Endothelial cell of umbilical vein (primary cell): Measurements from ENCODE around the gene SELENON. TPM values are rescaled to one million over a fixed set of nuclear protein-coding genes. Genes with fewer than 3 reads are reported as not detected.

ENCODE experiments used
- BruUV-seq: library from RNA; stranded (reverse); fragments of 400-500 nt; replicated peaks from 2 replicates; lab custom pipeline; 2021; lab: Mats Ljungman, UMichigan
- CTCF ChIA-PET: fragments of 300-600, 350-600 bp; sonication (Branson Sonifier 250); formaldehyde crosslinking; loops from one replicate; lab custom pipeline; 2021; ENCODE audit warnings: antibody characterized with exemption, inconsistent platforms; lab: Charles Lee
- POLR2A ChIA-PET: fragments of 300-600, 350-600 bp; sonication (Branson Sonifier 250); formaldehyde crosslinking; loops from one replicate; lab custom pipeline; 2021; ENCODE audit warnings: antibody characterized with exemption, inconsistent platforms; lab: Charles Lee
- DNase-seq: peaks from one replicate; pipeline ENCODE4 v3.0.0-alpha.2; 2011; ENCODE audit warnings: low read depth, low spot score
- FAIRE-seq: peaks from 2 replicates; lab custom pipeline; 2011; peaks lifted over from hg19 to GRCh38; lab: Jason Lieb, UNC
- H2AFZ ChIP-seq: 2 replicates; pipeline ENCODE4 v1.6.0; 2012; ENCODE audit warnings: low read depth, low read length, control low read depth, inconsistent platforms
- H3K27ac ChIP-seq: 2 replicates; pipeline ENCODE4 v1.5.1; 2011; ENCODE audit warnings: low read depth, mild to moderate bottlenecking, control low read depth, low read length, moderate library complexity; ENCODE audit not compliant: insufficient read depth
- H3K27me3 ChIP-seq, 2 experiments: 2 replicates each; pipeline versions ENCODE4 v1.6.0 to v1.6.1; 2011; ENCODE audit warnings: low read length in 2 of 2, mixed read lengths in 1 of 2; ENCODE audit not compliant: control insufficient read depth in 2 of 2, insufficient read depth in 2 of 2
- H3K36me3 ChIP-seq, 2 experiments: 2 replicates in 1 of 2; 3 replicates in 1 of 2; pipeline ENCODE4 v1.5.1; 2011; ENCODE audit warnings: low read length in 2 of 2, mild to moderate bottlenecking in 1 of 2, moderate library complexity in 1 of 2; ENCODE audit not compliant: control insufficient read depth in 2 of 2, insufficient read depth in 2 of 2; ENCODE audit errors: extremely low read depth in 1 of 2
- H3K4me1 ChIP-seq: 3 replicates; pipeline ENCODE4 v1.5.1; 2011; ENCODE audit warnings: mild to moderate bottlenecking, low read length; ENCODE audit not compliant: control insufficient read depth, insufficient read depth; ENCODE audit errors: extremely low read depth
- H3K4me2 ChIP-seq: 2 replicates; pipeline ENCODE4 v1.6.1; 2011; ENCODE audit warnings: low read length, control low read depth, mixed read lengths; ENCODE audit not compliant: insufficient read depth
- H3K4me3 ChIP-seq, 3 experiments: fragments of 200-600 bp in 1 of 3; sonication (generic), shearing (Covaris generic) in 1 of 3; replicated peaks in 1 of 3; 2 replicates each; pipeline ENCODE4 v1.5.1; 2011 to 2016; ENCODE audit warnings: control low read depth in 3 of 3, low read length in 3 of 3, mild to moderate bottlenecking in 2 of 3, inconsistent platforms in 1 of 3, low read depth in 1 of 3, moderate library complexity in 1 of 3; ENCODE audit not compliant: insufficient read depth in 1 of 3
- H3K79me2 ChIP-seq: 2 replicates; pipeline ENCODE4 v1.6.0; 2012; ENCODE audit warnings: low read length, inconsistent platforms; ENCODE audit not compliant: control insufficient read depth, insufficient read depth
- H3K9ac ChIP-seq: replicated peaks from 2 replicates; pipeline ENCODE3; 2011; ENCODE audit warnings: low read length, control low read depth; ENCODE audit not compliant: insufficient read depth; ENCODE audit errors: extremely low read depth
- H3K9me1 ChIP-seq: replicated peaks from 3 replicates; pipeline ENCODE4 v1.6.0; 2011; ENCODE audit warnings: mild to moderate bottlenecking, low read length; ENCODE audit not compliant: control insufficient read depth, insufficient read depth; ENCODE audit errors: extremely low read depth
- H3K9me3 ChIP-seq: replicated peaks from 2 replicates; pipeline ENCODE4 v1.5.1; 2012; ENCODE audit warnings: low read length, inconsistent platforms; ENCODE audit not compliant: control insufficient read depth, insufficient read depth
- H4K20me1 ChIP-seq: replicated peaks from 2 replicates; pipeline ENCODE3; 2011; ENCODE audit warnings: mild to moderate bottlenecking, low read length; ENCODE audit not compliant: control insufficient read depth, insufficient read depth; ENCODE audit errors: extremely low read depth
- EZH2 ChIP-seq: IDR thresholded peaks from 2 replicates; pipeline ENCODE4 v1.6.1; 2012; ENCODE audit warnings: borderline replicate concordance, low read depth, mild to moderate bottlenecking, moderate library complexity, low read length, inconsistent platforms; ENCODE audit not compliant: severe bottlenecking
- FOS ChIP-seq: IDR thresholded peaks from 2 replicates; pipeline ENCODE4 v1.6.1; 2011; ENCODE audit warnings: mild to moderate bottlenecking, low read length, moderate library complexity, borderline replicate concordance; ENCODE audit not compliant: insufficient read depth
- GATA2 ChIP-seq: IDR thresholded peaks from 2 replicates; pipeline ENCODE4 v1.7.0; 2011; ENCODE audit warnings: low read depth, mild to moderate bottlenecking, moderate library complexity, mixed read lengths, low read length; ENCODE audit not compliant: insufficient read length, insufficient read depth
- JUN ChIP-seq: IDR thresholded peaks from 2 replicates; pipeline ENCODE4 v1.6.1; 2011; ENCODE audit warnings: borderline replicate concordance, low read depth; ENCODE audit not compliant: insufficient read length, insufficient read depth
- MYC ChIP-seq: IDR thresholded peaks from one replicate; pipeline ENCODE4 v1.6.1; 2011; ENCODE audit warnings: mild to moderate bottlenecking, low read depth, low read length
- POLR2A ChIP-seq: IDR thresholded peaks from 2 replicates; pipeline ENCODE4 v1.6.1; 2012; ENCODE audit warnings: low read depth, mild to moderate bottlenecking, control low read depth, low read length
- dilution Hi-C: fragments of 300-500 bp; cut with MboI; formaldehyde crosslinking; loops from one replicate; pipeline ENCODE4 v1.15.0; 2019; ENCODE audit warnings: low sequenced_read_pairs; ENCODE audit not compliant: extremely low pct_ligation_motif_present
- intact Hi-C: fragments of 100-400 bp; cut with micrococcal nuclease; formaldehyde crosslinking; loops from one replicate; pipeline ENCODE4 v1.10.0; 2022
- polyA plus RNA-seq, 4 experiments: library from polyadenylated mRNA; depleted of rRNA in 3 of 4; stranded (reverse) in 3 of 4; unstranded in 1 of 4; fragments of >200 nt; gene quantifications; 2 replicates each; pipeline versions ENCODE4 v1.2.1 to v1.2.3, GENCODE V29; 2011 to 2012; ENCODE audit warnings: missing spikeins in 1 of 4
- total RNA-seq: library from RNA; stranded (reverse); gene quantifications from 2 replicates; pipeline ENCODE4 v1.2.3, GENCODE V29; 2021
- TF ChIP-seq, protein P1 (sequence below), 2 donors: IDR thresholded peaks; 1 replicate in 1 of 2; 2 replicates in 1 of 2; pipeline ENCODE4 v1.5.1; 2011; ENCODE audit warnings: low read length in 2 of 2, mild to moderate bottlenecking in 2 of 2, moderate library complexity in 2 of 2, control low read depth in 1 of 2, inconsistent platforms in 1 of 2, low read depth in 1 of 2; ENCODE audit not compliant: insufficient read depth in 1 of 2; ENCODE audit errors: extremely low read depth in 1 of 2
- TF ChIP-seq, protein P2 (sequence below): IDR thresholded peaks from 2 replicates; pipeline ENCODE4 v1.6.1; 2011; ENCODE audit not compliant: insufficient read depth, insufficient read length

SELENON gene
- total and polyA plus RNA-seq, 2 donors (not counting 3 experiments of a cell fraction or from before 2014, with no cell fraction given) = 117 to 182 TPM

DNA sequence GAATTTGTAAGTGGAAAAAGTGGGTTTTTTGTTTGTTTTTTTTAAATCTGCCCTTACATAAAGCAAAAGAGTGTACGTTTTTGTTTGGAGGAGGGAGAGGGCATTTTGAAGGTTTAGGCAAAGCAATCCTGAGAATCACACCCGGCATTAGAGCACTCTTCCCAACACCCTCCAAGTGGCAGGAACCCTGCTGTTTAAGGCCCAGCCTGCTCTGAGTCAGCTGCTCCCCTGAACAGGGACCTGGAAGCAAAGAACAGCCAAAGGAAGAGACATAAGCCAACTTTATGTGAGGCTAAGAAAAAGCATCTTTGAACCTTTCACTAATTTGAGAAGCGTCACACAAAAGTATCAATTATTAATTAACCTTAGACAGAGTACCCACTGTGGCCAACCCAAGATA is 36.7 kb downstream of the SELENON start:
- DNase-seq = no peak
- no peak overlapping the region for H3K4me2 ChIP-seq
- CTCF ChIA-PET = interaction anchor here (0.6 to 1.5 kb wide), 12 partner anchors 9 to 162 kb away, joined by 3 to 8 read pairs (median 3); partner anchors contain the start of genes MTFR1L, PAFAH2 and PAQR7
- BruUV-seq = no TSS peak
- intact Hi-C loops = loop anchor here (1.0 kb wide), 1 partner anchor 162 kb away; the partner anchor contains the start of gene PAFAH2
- H3K36me3 ChIP-seq = peaks cover 7% of the 10 kb centered on the region in 2 experiments
- FAIRE-seq = no peak
- peaks cover 2% of the 10 kb centered on the region for H3K4me1 ChIP-seq
- TF ChIP-seq POLR2A = no peak
- TF ChIP-seq, protein P1, sequence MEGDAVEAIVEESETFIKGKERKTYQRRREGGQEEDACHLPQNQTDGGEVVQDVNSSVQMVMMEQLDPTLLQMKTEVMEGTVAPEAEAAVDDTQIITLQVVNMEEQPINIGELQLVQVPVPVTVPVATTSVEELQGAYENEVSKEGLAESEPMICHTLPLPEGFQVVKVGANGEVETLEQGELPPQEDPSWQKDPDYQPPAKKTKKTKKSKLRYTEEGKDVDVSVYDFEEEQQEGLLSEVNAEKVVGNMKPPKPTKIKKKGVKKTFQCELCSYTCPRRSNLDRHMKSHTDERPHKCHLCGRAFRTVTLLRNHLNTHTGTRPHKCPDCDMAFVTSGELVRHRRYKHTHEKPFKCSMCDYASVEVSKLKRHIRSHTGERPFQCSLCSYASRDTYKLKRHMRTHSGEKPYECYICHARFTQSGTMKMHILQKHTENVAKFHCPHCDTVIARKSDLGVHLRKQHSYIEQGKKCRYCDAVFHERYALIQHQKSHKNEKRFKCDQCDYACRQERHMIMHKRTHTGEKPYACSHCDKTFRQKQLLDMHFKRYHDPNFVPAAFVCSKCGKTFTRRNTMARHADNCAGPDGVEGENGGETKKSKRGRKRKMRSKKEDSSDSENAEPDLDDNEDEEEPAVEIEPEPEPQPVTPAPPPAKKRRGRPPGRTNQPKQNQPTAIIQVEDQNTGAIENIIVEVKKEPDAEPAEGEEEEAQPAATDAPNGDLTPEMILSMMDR (IDR thresholded peaks at IDR 0.05; ENCODE audit: extremely low read depth in 1 of 2, insufficient read depth in 1 of 2, low read depth in 1 of 2, low read length in 2 of 2) = no peak
- TF ChIP-seq MYC = no peak
- TF ChIP-seq GATA2 = no peak
- TF ChIP-seq JUN = no peak
- TF ChIP-seq FOS = no peak
- TF ChIP-seq, protein P2, sequence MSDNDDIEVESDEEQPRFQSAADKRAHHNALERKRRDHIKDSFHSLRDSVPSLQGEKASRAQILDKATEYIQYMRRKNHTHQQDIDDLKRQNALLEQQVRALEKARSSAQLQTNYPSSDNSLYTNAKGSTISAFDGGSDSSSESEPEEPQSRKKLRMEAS = no peak
- TF ChIP-seq EZH2 = no peak
- H4K20me1 ChIP-seq = no peaks in the 10 kb centered on the region
- H2AFZ ChIP-seq = no peak overlapping the region
- no peaks in the 10 kb centered on the region for H3K27me3 ChIP-seq
- no peaks in the 10 kb centered on the region for H3K9me3 ChIP-seq
- H3K4me3 ChIP-seq = no peak overlapping the region
- dilution Hi-C loops = no loop called here
- no peak overlapping the region for H3K27ac ChIP-seq
- no peak overlapping the region for H3K9ac ChIP-seq
- POLR2A ChIA-PET = interaction anchor here (1.5 kb wide), 1 partner anchor 161 kb away, joined by 5 read pairs; the partner anchor contains the start of gene PAFAH2
- H3K79me2 ChIP-seq = no peaks in the 10 kb centered on the region
- H3K9me1 ChIP-seq = no peaks in the 10 kb centered on the region
